Measurements from ENCODE around the gene GABPB2.
A peak's percentile ranks its signal among the peaks of the same experiment; 100 is the strongest.
"Not testable (repeated sequence)": the region's sequence is repeated elsewhere in the genome, so short reads cannot be mapped to it uniquely, and the experiment has no call there.

The GABPB2 gene

DNA sequence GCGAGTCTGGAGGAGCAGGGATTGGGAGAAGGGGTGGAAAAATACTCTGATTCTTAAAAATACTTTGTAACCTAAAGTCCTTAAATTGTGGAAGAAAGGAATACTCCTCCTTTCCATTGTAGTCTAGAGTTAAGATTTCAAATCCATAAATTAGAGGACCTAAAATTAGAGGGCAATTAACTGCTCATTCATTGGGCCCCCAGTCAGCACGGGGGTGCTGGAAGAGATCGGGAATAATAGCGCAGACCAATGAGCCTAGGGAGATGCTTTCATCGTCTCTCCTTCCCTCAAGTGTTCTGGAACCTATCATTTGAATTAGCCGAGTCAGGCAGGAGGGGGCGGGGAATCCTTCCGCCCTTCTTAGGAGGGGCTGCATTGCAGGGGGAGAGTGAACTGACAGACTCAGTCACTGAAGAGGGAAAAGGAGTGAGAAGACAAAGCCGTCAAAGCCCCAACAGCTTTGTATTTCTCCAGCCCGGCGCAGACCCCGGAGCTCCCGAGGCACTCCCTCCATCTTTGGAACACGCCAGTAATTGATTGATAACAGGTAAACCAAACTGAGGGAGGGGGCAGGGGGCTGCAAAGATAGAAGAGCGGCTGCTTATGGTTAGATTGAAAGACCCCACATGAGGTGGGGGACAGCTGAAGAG is 10.4 kb upstream of the GABPB2 start, which contains the start of gene MLLT11:
MLLT11 (plus strand) TSS at position 391 of the 650 bp plus-strand sequence. CDS start 6,828 bp downstream, outside the sequence.
- DNase-seq, result peak; percentile 43

DNA sequence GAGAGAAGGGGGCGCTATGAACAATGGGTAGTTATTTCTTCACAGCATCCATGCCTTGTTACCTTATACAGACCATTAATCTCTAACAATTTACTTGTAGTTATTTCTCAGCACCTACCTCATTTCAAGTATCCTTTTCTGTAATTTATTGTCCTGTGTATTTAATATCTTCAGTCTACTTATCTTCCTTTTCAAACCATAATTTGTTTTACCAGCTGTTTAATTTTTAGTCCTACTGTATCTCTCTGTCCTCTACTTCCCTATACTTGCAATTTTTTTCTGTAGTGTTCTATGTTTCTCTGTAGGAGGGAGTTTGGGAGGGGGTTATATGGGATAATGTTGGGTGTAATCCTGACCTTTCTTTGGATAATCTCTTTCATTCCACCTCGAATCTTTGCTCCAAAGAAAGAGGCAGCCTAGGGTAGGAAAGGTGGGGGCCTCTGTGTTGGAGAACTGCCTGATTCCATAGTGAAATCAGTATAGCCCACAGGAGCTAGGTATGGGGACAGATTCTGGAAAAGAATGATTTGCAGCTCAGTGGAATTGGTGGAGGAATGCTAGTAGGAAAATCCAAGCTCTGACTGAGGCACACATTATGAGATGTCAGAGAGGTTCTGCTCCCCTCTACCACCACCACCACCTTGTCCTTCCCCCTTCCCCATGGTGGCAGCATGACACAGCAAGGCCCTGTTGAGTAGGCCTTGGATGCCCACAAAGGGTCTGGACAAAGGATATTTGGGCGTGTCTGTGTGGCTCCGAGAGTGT is 9.7 kb upstream of the GABPB2 start:
- no peak for DNase-seq

GRCh38 chr1:151061704-151062103 is 8.9 kb upstream of the GABPB2 start:
- no peak for DNase-seq

DNA sequence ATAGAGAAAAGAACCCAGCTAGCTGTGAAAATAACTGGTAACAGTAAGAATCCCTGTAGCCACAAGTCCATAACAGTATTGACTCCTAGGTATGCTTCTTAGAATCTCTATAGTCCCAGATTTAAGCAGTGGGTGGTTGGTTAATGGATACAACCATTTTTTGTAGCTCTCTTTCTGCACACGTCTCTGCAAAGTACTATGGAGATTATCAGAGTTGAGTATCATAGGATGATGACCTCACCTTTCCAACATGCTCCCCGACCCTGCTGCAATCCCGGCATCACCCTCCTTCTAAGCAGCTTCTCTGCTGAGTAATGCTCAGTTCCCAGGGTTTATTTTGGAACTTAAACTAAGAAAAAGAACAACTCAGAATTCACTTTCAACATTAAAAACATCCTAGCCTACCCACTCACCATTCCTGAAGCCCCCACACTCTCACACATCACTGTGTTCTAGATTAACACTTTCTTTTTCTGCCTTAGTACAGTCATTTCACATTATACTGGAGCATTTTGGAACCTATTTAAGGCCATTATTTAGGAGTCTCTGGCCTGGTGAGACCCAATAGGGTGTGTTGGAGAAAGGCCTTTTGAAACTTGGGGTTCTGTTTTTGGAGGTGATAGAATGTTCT is 7.7 kb upstream of the GABPB2 start:
- no peak for DNase-seq

DNA sequence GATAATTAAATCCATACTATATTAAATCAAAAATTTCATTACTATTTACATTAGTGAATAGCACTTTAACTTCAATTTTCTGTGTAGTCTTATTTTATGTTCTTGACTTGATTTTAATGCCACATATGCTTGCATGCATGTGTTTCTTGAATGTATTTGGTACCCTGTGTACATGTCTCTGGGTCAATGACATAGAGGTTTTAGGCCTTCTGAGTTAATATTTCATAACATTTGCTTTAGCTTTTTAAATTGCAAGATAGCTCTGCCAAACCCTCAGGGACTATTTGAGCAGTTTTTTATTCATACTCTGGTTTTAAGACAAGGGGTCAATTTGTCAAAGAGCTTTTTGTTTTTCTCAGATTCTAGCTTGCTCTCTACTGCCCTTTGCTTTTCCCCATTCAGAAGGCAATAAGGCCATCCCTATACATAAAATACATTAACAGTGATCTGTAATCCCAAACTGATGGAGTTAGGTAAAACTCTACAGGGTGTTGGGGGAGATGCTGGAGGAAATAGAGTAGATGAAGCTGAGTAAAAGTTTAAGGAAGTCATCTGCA is 5.4 kb upstream of the GABPB2 start:
- DNase-seq, result no peak

GRCh38 chr1:151067185-151067584 is 3.4 kb upstream of the GABPB2 start:
- no peak for DNase-seq

DNA sequence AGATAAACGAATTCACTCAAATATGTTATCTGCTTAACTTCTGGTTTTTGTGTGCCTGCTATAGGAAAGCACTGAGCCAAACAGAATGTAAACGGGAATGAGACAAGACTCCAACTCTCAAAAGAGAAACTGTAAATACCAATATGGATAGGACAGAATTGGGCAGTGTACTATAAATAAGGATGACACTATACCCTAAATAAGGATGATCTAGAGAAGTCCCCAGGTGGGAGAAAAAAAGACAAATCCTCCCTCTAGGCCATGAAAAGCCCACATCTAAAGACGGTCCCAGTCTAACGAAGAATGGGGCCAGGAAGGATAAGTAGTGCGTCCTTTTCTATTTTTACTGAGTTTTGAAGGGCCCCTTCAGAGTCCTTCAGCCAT is 1.5 kb upstream of the GABPB2 start:
- no peak for DNase-seq

- DNase-seq, result no peak
These were observed 1.7 kb downstream of the GABPB2 start for GRCh38 chr1:151072224-151072623.

GRCh38 chr1:151085953-151086559 is 15.5 kb downstream of the GABPB2 start:
- no peak for DNase-seq

DNA sequence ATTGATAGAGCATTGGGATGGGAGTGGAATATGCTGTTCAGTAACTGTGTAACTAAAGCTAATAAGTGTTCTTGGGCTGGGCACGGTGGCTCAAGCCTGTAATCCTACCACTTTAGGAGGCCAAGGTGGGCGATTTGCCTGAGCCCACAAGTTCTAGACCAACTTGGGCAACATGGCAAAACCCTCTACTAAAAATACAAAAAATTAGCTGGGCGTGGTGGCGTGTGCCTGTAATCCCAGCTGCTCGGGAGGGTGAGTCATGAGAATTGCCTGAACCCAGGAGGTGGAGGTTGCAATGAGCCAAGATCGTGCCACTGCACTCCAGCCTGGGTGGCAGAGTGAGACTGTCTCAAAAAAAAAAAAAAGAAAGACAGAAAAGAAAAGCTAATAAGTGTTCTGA is 26.9 kb downstream of the GABPB2 start:
- not testable (repeated sequence) for DNase-seq

- no peak for DNase-seq
These were observed 27.6 kb downstream of the GABPB2 start for GRCh38 chr1:151098126-151098525.

GRCh38 chr1:151104630-151105029 is 34.1 kb downstream of the GABPB2 start:
- DNase-seq, result no peak

DNA sequence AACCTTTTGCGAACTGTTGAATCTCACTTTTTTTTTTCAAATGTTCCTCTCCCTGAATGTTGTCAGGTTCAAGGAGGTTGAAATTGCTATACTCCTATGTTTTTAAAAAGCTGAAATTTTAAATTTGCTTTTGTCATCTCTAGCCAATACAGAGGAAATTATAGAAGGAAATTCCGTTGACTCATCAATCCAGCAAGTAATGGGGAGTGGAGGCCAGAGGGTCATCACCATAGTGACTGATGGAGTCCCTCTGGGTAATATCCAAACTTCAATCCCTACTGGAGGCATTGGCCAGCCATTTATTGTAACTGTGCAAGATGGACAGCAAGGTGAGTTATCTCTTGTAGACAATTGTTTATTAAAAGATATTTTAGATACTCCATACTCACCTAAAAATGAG is 36.3 kb downstream of the GABPB2 start:
- no peak for DNase-seq

GRCh38 chr1:151108331-151108730 is 37.8 kb downstream of the GABPB2 start:
- no peak for DNase-seq

GRCh38 chr1:151113877-151114276 is 43.3 kb downstream of the GABPB2 start:
- DNase-seq, result no peak

DNA sequence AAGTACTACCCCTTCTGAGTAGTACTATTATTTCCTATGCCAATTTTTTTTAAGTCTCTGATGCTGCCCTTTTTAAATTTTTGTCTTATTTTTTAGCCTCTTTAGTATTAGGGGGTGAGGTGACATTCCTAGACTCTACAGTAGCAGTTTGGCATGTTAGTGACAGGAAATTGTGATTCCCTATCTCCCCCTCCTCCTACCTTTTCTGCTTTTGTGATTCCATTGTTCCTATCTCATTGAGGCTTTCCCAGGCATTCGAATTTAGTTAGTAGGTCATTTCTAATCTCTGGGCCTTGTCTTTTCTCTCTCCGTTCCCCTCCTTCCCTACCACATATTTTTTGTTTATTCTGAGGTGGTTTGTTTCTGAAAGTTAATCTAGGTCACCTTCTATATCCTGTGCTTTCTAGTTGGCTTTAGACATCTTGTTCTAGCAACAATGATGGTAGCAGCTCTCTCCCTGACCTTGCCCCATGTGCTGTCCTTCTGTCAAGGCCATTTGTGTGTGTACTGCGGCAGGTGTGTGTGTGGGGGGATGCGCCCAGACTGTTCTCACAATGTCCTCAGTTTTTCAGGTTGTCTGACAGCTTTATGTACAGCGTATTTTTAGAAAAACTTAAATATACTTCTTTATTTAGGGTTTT is 54.3 kb downstream of the GABPB2 start:
- no peak for DNase-seq

GRCh38 chr1:151128800-151129199 is 58.2 kb downstream of the GABPB2 start:
- no peak for DNase-seq

DNA sequence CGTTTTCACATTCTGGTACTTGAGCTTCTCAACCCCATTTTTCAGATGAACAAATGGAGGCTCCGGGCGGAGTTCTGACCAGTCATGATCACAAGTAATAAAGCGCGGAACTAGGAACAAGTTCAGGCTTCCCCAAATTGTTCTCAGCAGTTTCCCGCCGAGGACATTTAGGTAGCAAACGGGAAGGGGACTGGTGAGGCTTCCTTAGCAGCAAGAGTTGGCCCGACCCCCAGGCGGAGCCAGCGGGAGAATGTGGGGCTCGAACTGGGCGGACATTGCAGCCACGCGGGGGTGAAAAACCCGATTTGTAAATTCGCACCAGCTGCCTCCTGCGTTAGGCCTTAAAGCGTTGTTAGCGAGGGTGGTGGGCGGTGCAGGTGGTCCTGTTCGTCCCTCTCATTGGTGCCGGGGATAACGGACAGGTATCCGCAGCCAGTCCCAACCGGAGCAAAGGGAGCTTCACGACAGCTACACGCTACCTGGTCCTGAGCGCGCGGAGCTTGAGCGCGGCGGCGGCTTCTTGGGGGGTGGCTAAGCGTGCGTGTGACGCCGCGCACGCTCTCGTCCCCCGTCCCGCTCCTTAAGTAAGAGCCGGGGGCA is 60.5 kb downstream of the GABPB2 start:
- peak; percentile 81 for DNase-seq

DNA sequence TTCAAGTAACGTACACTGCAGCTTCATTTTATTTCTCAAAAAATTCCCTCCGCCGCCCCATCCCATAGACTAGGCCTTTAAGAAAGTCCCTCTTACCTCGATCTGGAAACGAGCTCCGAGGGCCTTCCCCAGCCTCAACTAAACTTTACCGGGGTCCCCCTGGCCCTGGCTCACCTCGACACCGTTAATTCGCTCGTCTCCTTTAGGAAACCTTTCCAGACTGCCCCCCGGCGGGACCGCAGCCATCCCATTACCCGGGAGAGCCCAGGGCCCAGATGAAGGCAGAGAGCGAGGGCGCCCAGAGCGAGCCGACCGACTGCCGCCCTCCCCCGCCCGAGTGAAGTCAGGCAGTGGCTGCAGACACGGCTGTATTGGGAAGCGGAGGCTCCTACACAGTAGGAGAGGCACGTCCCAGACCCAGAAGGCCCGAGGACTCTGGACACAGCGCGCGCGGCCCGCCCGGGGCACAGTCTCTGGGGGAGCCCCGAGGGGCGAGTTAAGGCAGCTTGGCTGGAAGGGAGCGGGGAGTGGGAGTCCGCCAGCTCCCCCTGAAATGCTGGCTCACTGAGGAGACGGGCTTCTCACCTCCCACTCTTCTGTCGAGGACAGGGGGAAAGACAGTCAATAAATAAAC is 61.3 kb downstream of the GABPB2 start:
- DNase-seq, result no peak

- no peak for DNase-seq
These were observed 61.9 kb downstream of the GABPB2 start for GRCh38 chr1:151132335-151133017.
